Measurements from ENCODE around the gene DENND10. TPM values are rescaled to one million over a fixed set of nuclear protein-coding genes. Genes with fewer than 3 reads are reported as not detected.
"Not testable (repeated sequence)": the region's sequence is repeated elsewhere in the genome, so short reads cannot be mapped to it uniquely, and the experiment has no call there.

Gene DENND10
- total RNA-seq, 1 donor from 2014 or later = 26.0 TPM

- no peak for DNase-seq (ENCODE audit: low spot score)
- intact Hi-C loops (cut with micrococcal nuclease) = loop anchor here (1.0 kb wide), 3 partner anchors 24 to 61 kb away; partner anchors contain the start of genes EIF3A and SFXN4
- H3K27ac Mint-ChIP-seq = no peak overlapping the region
- H3K36me3 Mint-ChIP-seq (ENCODE audit: low read depth) = peaks cover 16% of the 10 kb centered on the region
- H3K4me1 Mint-ChIP-seq (ENCODE audit: low read depth) = peaks cover 33% of the 10 kb centered on the region
- H3K27me3 Mint-ChIP-seq (ENCODE audit: low read depth) = no peaks in the 10 kb centered on the region
- peak overlapping the region; percentile 86 for H3K4me3 Mint-ChIP-seq (ENCODE audit: low read depth)
- no peaks in the 10 kb centered on the region for H3K9me3 Mint-ChIP-seq
These were observed 722 bp downstream of the DENND10 start for GRCh38 chr10:119104654-119105015.

GRCh38 chr10:119105155-119105554 is 1.2 kb downstream of the DENND10 start:
- H3K27ac Mint-ChIP-seq = no peak overlapping the region
- no peaks in the 10 kb centered on the region for H3K9me3 Mint-ChIP-seq
- intact Hi-C loops (cut with micrococcal nuclease) = no loop called here

DNA sequence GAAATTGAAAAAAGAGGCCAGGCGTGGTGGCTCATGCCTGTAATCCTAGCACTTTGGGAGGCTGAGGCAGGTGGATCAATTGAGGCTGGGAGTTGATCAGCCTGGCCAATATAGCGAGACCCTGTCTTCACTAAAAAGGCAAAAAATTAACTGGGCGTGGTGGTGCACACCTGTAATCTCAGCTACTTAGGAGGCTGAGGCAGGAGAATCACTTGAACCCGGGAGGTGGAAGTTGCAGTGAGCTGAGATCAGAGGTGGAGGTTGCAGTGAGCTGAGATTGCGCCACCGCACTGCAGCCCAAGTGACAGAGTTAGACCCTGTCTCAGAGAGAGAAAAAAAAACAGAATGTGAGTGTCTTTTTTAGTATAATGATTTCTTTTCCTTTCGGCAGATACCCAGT is 2.0 kb downstream of the DENND10 start:
- DNase-seq (ENCODE audit: low spot score); H3K27me3 Mint-ChIP-seq (ENCODE audit: low read depth); H3K4me3 Mint-ChIP-seq (ENCODE audit: low read depth); H3K27ac Mint-ChIP-seq; intact Hi-C loops (cut with micrococcal nuclease); H3K9me3 Mint-ChIP-seq: not testable (repeated sequence)
- Mint-ChIP-seq H3K4me1 (ENCODE audit: low read depth) (peaks cover 26% of the 10 kb centered on the region), H3K36me3 (ENCODE audit: low read depth) (peaks cover 24% of the 10 kb centered on the region)

More at GRCh38 chr10:119105155-119105554, 1.2 kb downstream of the DENND10 start:
- H3K4me1 Mint-ChIP-seq (ENCODE audit: low read depth) = peaks cover 33% of the 10 kb centered on the region
- H3K36me3 Mint-ChIP-seq (ENCODE audit: low read depth) = peaks cover 21% of the 10 kb centered on the region
- peak overlapping the region; percentile 86 for H3K4me3 Mint-ChIP-seq (ENCODE audit: low read depth)
- H3K27me3 Mint-ChIP-seq (ENCODE audit: low read depth) = no peaks in the 10 kb centered on the region
- DNase-seq (ENCODE audit: low spot score) = no peak

DNA sequence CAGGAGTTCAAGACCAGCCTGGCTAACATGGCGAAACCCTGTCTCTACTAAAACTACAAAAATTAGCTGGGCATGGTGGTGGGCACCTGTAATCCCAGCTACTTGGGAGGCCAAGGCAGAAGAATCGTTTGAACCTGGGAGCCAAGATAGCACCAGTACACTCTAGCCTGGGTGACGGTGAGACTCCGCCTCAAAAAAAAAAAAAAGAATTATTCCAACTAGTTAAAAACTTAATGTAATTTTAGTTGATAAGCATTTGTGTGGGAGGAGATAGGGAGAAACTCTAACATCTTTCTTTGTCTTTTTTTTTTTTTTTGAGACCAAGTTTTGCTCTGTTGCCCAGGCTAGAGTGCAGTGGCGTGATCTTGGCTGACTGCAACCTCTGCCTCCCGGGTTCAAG is 3.2 kb downstream of the DENND10 start:
- H3K4me3 Mint-ChIP-seq (ENCODE audit: low read depth); H3K27ac Mint-ChIP-seq; H3K9me3 Mint-ChIP-seq; intact Hi-C loops (cut with micrococcal nuclease); H3K27me3 Mint-ChIP-seq (ENCODE audit: low read depth); DNase-seq (ENCODE audit: low spot score): not testable (repeated sequence)
- H3K36me3 Mint-ChIP-seq (ENCODE audit: low read depth) = peaks cover 27% of the 10 kb centered on the region
- H3K4me1 Mint-ChIP-seq (ENCODE audit: low read depth) = peaks cover 25% of the 10 kb centered on the region

GRCh38 chr10:119107771-119108170 is 3.9 kb downstream of the DENND10 start:
- H3K4me1 Mint-ChIP-seq (ENCODE audit: low read depth) = peaks cover 23% of the 10 kb centered on the region
- H3K27ac Mint-ChIP-seq; H3K27me3 Mint-ChIP-seq (ENCODE audit: low read depth); DNase-seq (ENCODE audit: low spot score); H3K9me3 Mint-ChIP-seq; H3K4me3 Mint-ChIP-seq (ENCODE audit: low read depth); intact Hi-C loops (cut with micrococcal nuclease): not testable (repeated sequence)
- peaks cover 30% of the 10 kb centered on the region for H3K36me3 Mint-ChIP-seq (ENCODE audit: low read depth)

GRCh38 chr10:119112056-119112455 is 8.1 kb downstream of the DENND10 start:
- no peak overlapping the region for H3K27ac Mint-ChIP-seq
- no peak overlapping the region for H3K4me3 Mint-ChIP-seq (ENCODE audit: low read depth)
- H3K9me3 Mint-ChIP-seq = no peaks in the 10 kb centered on the region
- no peaks in the 10 kb centered on the region for H3K27me3 Mint-ChIP-seq (ENCODE audit: low read depth)
- peaks cover 53% of the 10 kb centered on the region for H3K36me3 Mint-ChIP-seq (ENCODE audit: low read depth)
- H3K4me1 Mint-ChIP-seq (ENCODE audit: low read depth) = peaks cover 11% of the 10 kb centered on the region
- intact Hi-C loops (cut with micrococcal nuclease) = no loop called here
- DNase-seq (ENCODE audit: low spot score) = no peak

- Mint-ChIP-seq H3K4me3 (ENCODE audit: low read depth) (no peak overlapping the region), H3K4me1 (ENCODE audit: low read depth) (peaks cover 7% of the 10 kb centered on the region), H3K9me3 (no peaks in the 10 kb centered on the region), H3K36me3 (ENCODE audit: low read depth) (peaks cover 59% of the 10 kb centered on the region), H3K27ac (no peak overlapping the region), H3K27me3 (ENCODE audit: low read depth) (no peaks in the 10 kb centered on the region)
- no peak for DNase-seq (ENCODE audit: low spot score)
- intact Hi-C loops (cut with micrococcal nuclease) = no loop called here
These were observed 10.1 kb downstream of the DENND10 start for GRCh38 chr10:119113751-119114732.

DNA sequence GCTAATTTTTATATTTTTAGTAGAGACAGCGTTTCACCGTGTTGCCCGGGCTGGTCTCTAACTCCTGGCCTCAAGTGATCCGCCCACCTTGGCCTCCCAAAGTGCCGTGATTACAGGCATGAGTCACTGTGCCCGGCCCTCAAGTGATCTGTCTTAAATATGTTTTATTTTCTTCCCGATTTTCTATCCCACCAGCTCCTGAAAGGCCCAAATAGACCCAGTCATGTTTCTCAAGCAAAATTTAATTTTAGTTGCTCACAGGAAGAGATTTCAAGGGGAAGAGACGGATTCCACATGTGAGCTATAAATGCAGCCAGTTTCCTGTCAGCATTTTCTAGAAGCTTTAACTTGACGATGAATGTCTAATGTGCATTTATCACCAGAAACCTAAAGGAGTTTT is 12.0 kb downstream of the DENND10 start:
- intact Hi-C loops (cut with micrococcal nuclease) = no loop called here
- no peak for DNase-seq (ENCODE audit: low spot score)
- Mint-ChIP-seq H3K36me3 (ENCODE audit: low read depth) (peaks cover 62% of the 10 kb centered on the region), H3K4me3 (ENCODE audit: low read depth) (no peak overlapping the region), H3K9me3 (no peaks in the 10 kb centered on the region), H3K27me3 (ENCODE audit: low read depth) (no peaks in the 10 kb centered on the region), H3K27ac (no peak overlapping the region), H3K4me1 (ENCODE audit: low read depth) (peaks cover 16% of the 10 kb centered on the region)

DNA sequence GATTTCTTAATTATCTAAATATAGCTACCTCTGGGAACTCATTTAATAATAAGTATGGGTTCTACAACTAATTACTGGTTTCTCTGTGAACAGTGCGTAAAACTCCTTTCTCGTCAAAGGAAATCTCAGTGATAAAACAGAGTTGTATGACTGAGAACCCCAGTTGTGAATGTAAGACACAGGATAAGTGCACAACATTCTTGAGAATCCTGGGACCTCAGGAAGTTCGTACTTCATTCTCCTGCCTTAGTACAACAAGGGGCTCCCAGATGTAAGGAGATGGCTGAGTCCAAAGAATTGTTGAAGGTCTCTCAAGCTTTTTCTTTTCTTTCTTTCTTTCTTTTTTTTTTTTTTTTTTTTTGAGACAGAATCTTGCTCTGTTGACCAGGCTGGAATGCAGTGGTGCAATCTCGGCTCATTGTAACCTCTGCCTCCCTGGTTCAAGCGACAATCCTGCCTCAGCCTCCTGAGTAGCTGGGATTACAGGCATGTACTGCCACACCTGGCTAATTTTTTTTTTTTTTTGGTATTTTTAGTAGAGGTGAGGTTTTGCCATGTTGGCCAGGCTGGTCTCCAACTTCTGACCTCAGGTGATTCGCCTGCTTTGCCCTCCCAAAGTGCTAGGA is 12.5 kb downstream of the DENND10 start:
- no peaks in the 10 kb centered on the region for H3K27me3 Mint-ChIP-seq (ENCODE audit: low read depth)
- no peak overlapping the region for H3K4me3 Mint-ChIP-seq (ENCODE audit: low read depth)
- no peaks in the 10 kb centered on the region for H3K9me3 Mint-ChIP-seq
- H3K4me1 Mint-ChIP-seq (ENCODE audit: low read depth) = peaks cover 16% of the 10 kb centered on the region
- intact Hi-C loops (cut with micrococcal nuclease) = no loop called here
- H3K36me3 Mint-ChIP-seq (ENCODE audit: low read depth) = peaks cover 64% of the 10 kb centered on the region
- no peak overlapping the region for H3K27ac Mint-ChIP-seq
- DNase-seq (ENCODE audit: low spot score) = no peak

GRCh38 chr10:119118231-119118630 is 14.3 kb downstream of the DENND10 start:
- no peaks in the 10 kb centered on the region for H3K9me3 Mint-ChIP-seq
- intact Hi-C loops (cut with micrococcal nuclease) = no loop called here
- H3K36me3 Mint-ChIP-seq (ENCODE audit: low read depth) = peaks cover 69% of the 10 kb centered on the region
- H3K4me1 Mint-ChIP-seq (ENCODE audit: low read depth) = peaks cover 17% of the 10 kb centered on the region
- no peak for DNase-seq (ENCODE audit: low spot score)
- H3K4me3 Mint-ChIP-seq (ENCODE audit: low read depth) = no peak overlapping the region
- no peak overlapping the region for H3K27ac Mint-ChIP-seq
- no peaks in the 10 kb centered on the region for H3K27me3 Mint-ChIP-seq (ENCODE audit: low read depth)

GRCh38 chr10:119119400-119119799 is 15.5 kb downstream of the DENND10 start:
- Mint-ChIP-seq H3K27me3 (ENCODE audit: low read depth) (no peaks in the 10 kb centered on the region), H3K27ac (no peak overlapping the region), H3K4me3 (ENCODE audit: low read depth) (no peak overlapping the region), H3K36me3 (ENCODE audit: low read depth) (peaks cover 63% of the 10 kb centered on the region), H3K4me1 (ENCODE audit: low read depth) (peaks cover 14% of the 10 kb centered on the region), H3K9me3 (no peaks in the 10 kb centered on the region)
- intact Hi-C loops (cut with micrococcal nuclease) = no loop called here
- DNase-seq (ENCODE audit: low spot score) = no peak

GRCh38 chr10:119120413-119120867 is 16.5 kb downstream of the DENND10 start:
- Mint-ChIP-seq H3K27me3 (ENCODE audit: low read depth) (no peaks in the 10 kb centered on the region), H3K4me3 (ENCODE audit: low read depth) (no peak overlapping the region), H3K27ac (peak overlapping the region; percentile 42), H3K36me3 (ENCODE audit: low read depth) (peaks cover 58% of the 10 kb centered on the region), H3K9me3 (no peaks in the 10 kb centered on the region), H3K4me1 (ENCODE audit: low read depth) (peaks cover 14% of the 10 kb centered on the region)
- intact Hi-C loops (cut with micrococcal nuclease) = loop anchor here (1.0 kb wide), 1 partner anchor 11 kb away; no protein-coding TSS in a partner anchor
- no peak for DNase-seq (ENCODE audit: low spot score)

DNA sequence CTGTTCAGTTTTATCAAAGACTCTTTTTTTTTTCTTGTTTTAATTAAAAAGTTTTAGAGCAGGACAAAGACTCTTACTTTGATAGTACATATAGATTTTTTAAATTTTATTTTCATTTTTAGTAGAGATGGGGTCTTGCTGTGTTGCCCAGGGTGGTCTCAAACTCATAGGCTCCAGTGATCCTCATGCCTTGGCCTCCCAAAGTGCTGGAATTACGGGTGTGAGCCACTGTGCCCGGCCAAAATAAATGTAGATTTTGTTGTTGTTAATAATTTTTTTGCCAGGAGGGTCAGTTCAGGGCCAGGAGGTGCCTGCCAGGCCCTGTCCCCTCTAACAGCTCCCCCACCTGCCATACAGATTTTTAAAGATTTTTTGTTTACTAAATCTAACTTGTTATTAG is 17.0 kb downstream of the DENND10 start:
- Mint-ChIP-seq H3K27me3 (ENCODE audit: low read depth) (no peaks in the 10 kb centered on the region), H3K36me3 (ENCODE audit: low read depth) (peaks cover 60% of the 10 kb centered on the region), H3K9me3 (no peaks in the 10 kb centered on the region), H3K4me3 (ENCODE audit: low read depth) (no peak overlapping the region), H3K4me1 (ENCODE audit: low read depth) (peaks cover 14% of the 10 kb centered on the region), H3K27ac (no peak overlapping the region)
- DNase-seq (ENCODE audit: low spot score) = no peak
- intact Hi-C loops (cut with micrococcal nuclease) = loop anchor here (1.0 kb wide), 1 partner anchor 10 kb away; no protein-coding TSS in a partner anchor

All from activated T-helper 2 cell treated with anti-CD3 and anti-CD28 coated beads, Interferon-gamma antibody, Interleukin-2, Interleukin-4, amounts not matched to agents 10 μg/mL and 5 μg/mL and 100 μg/mL, durations not matched to agents 14 hours and 24 hours and 36 hours (primary cell).